Stimulated activated CD4-positive, alpha-beta T cell treated with anti-CD3 and anti-CD28 coated beads, Interleukin-12 subunit alpha, Interleukin-12 subunit beta, amount 100 ng/mL, for 48 hours (primary cell): ENCODE results near the gene CACNA1D.

ENCODE experiments used
- DNase-seq, 3 donors: peaks; one replicate each; pipeline ENCODE4 v3.0.0-alpha.2; 2020; ENCODE audit warnings: low read depth in 2 of 3, low spot score in 1 of 3

CACNA1D gene

DNA sequence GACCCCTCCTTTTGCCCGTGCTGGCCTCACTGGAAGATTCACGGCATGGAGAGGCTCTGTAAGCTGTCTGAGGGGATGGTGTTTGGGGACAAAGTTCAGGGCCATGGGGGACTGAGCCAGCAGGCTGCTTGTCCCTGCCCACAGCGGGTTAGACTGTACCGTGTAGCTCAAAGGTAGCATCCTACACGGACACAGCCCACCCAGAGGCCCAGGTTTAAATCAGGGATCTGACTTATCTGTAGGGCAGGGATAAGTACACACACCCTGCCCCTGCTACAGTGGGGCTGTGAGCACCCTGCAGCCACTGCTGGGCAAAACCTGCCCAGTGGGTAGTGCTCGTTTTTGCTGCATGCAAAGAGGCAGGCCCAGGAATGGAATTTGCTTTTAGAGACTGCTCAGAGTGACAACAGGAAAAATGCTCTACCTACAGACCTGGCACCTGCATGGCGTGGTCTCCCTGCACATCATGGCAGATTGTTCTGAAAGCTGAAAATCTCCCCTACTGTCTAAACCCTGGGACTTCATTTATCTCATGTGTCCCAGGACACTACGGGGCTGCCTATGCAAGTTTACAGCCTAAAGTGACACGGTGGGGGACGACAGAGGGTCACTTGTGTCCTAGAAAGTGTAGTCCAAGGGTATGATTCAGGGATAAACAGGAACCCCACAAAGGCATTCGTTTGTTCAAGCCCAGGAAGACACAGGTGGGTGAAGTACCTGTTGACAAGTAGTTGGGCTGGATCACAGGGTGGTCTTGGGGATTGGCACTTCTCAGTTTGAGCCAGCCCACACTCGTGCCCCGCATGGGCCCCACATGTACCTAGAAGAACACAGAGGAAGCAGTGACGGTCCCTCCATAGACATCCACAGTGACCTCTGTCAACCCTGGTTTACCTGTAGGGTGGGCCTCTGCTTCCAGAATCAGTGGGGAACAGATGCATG is 324.1 kb downstream of the CACNA1D start:
- DNase-seq: no peak

DNA sequence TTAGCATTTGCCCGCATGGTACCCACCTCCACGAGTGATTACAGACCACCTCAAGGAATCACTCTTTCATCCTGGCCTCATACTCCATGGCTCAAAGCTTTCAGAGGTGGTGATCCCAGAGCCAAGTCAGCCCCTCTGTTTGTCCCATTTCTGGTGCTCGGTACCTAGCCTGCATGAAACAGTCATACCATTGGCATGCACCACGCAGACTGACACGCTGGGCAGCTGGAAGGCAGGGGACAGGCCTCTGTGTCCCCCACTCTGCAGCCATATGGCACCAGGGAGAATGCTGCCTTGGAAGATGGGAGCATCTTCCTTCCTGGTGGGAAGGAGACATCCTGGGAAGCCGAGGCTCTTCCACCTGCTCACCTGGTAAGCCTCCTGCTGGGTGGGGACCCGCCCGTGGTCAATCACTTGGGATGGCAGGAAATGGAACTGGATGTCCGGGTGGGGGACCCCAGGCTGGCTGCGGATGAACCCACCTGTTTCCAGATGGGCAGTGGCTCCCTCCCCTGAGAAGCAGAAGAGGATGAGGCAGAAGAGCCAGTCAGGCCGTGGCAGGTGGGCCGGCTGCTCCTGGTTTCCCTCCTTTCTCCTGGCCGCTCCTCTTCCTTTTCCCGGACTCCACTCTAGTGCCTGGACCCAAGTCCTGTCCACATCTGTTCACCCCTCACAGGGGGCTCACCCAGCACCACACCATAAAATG is 324.9 kb downstream of the CACNA1D start:
- DNase-seq: no peak

DNA sequence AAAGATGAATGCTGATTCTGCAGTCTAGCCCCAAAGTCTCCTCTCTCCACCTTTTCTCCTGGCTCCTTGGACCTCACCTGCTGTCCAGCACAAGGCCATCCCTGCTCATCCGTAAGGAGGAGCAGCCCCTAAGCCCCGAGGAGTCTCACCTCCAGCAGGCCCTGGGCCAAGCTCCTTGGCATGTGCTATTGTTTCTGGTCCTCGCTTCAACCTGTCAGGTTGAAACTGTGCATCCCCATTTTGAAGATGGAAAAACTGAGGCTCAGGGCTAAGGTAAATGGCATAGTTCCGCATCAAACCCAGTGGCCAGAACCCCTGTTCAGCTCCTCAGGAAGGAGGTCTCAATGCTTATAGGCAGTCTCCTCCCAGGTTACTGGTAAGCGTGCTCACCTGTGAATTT is 325.7 kb downstream of the CACNA1D start:
- no peak for DNase-seq

DNA sequence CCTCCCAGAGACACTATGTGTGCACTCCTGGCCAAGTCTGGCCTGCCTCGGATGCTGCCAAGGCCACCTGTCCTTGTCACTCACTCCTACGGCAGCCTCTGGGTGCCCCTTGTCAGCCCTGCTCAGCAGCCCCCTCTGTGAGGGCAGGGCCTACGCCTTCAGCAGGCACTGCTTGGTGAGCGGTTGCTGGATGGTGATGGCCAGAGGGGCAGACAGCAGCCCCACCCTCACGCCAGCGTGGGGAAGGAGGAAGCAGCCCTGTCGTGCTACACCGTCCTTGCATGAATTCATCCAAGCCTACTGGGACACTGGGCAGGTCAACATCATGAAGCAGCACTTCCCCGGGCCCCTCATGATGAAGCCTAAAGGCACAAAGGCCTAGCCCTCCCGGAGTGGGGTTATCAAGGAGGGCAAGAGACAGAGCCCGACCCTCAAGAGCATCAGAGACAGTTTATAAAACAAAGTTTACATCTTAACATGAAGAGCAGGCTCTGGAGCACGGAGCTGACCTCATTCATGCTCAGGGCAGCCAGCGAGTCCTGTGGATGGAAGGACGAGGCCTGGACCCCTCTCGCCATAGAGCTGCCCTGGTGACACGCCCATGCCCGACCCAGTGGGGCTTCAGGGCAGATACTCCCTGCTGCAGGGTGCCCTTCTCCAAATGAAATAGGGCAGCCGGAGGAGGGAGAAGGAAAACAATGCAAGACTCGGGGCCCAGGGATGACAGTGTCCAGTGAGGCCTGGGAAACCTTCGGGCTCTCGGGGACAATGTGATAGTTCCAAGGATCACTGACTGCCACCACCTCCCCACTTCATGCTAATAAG is 326.6 kb downstream of the CACNA1D start:
- no peak for DNase-seq

DNA sequence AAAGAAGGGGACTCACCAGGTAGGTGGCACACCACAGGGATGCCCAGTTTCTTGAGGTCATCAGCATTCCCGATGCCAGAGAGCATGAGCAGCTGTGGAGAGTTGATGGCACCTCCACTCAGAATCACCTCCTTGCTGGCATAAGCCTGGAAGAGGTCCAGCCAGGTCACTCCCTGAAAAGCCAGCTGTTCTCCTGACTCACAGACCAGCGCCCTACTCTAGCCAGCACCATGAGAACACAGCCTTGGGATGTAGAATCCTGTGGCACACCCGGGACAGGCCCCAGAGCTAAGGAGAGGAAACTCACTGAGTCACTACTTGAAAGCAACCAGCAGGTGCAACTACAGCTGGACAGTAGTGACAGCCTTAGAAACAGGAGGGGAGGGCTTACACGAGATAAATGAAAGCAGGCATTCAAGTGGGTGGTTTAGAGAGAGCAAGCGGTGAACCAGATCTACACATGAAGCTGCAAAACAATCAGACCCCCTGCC is 327.3 kb downstream of the CACNA1D start:
- no peak for DNase-seq

DNA sequence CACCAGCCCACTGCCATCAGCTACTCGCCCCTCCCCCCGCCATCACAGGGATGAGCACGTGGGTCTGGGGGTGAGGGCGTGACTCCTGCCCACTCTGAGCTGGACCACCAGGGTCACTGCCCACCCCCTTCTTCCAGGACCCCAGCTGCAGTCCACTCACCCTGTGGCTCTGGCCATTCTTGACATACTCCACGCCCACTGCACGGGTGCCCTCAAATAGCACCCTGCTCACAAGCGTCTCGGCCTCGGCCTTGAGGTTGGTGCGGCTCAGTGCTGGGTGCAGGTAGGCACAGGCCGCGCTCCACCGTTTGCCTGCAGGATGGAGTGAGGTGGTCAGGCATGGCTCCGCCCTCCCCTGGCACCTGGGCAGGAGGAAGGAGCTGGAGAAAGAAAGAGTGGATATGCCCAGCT is 327.9 kb downstream of the CACNA1D start:
- DNase-seq: no peak

DNA sequence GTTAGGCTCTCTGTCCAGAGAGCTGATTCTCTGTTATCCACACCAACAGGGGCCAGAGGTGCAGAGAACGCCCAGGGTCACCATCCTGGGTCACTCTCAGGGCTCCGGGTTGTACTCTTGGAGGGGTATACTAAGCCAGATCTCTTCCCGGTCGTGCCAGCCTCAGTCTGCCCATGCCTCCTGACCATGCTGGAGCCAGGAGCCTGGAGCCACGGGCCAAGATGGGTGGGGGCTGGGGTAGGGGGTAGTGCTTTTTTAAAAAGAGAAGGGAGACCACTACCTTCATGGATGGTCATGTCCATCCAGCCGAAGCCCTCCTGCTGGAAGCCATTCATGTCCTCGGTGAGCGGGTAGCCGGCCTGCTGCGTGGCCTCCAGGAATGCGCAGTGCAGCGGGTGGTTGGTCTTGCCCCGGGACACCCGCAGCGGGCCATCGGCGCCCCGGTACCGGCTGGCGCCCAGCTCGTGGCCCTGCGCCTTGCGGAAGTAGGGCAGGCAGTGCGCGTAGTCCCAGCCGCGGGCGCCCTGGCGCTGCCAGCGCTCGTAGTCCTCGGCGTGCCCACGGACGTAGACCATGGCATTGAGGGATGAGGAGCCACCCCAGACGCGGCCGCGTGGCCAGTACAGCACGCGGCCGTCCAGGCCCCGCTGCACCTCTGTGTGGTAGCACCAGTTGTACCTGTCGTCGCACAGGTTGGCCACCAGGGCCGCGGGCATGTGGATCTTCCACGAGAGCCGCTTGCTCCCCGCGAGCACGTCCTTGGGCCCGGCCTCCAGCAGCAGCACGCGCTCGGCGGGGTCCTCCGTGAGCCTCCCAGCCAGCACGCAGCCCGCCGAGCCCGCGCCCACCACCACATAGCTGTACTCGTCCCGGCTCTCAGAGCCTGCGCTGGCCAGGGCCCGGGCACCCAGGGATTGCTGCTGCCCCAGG is 328.9 kb downstream of the CACNA1D start:
- no peak for DNase-seq

DNA sequence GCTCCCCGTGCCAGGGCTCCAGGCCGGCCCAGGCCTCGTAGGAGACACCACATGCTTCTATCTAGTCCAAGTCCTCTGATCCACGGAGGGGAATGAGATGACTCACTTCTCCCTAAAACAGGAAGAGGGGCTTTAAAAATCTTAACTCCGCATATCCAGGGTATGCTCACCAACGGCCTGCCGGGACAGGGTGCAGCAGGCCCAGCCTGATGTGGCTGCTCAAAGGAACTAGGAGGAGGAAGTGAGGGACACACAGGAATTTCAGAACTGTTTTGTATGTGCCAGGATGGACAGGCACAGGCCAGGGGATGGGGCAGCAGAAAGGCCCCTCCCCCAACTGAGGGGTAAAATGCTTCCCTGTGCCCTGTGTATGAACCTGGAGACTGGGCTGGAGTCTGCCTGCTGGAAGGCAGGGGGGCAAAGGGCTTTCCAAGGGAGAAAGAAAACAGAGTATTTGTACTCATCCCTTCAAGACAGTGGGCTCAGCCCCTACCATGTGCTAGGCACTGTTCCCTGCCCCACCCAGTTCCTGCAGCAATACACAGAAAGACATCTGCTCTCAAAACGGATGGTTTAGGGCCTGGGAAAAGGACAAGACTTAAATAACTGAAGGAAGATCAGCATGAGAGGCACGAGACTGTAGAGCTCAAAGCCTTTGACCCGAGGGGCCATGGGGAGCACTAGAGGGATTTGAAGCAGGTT is 329.7 kb downstream of the CACNA1D start:
- DNase-seq: no peak

DNA sequence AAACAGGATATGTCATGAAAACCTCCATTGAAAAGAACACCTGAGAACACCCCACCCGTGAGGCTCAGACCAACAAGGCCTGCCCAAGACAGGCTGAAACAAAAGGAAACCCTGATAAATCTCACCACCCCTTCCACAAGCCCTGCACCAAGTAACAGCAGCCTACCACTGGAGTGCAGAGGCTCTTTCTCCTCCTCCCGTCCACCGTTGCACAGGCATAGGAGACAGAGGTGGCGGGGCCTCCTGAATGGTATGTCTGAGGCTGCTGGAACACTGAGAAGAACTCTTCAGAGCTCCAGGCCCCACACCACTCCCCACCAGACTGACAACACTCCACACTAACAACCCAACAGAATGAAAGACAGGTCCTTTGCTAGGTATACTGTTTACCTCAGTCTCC is 330.4 kb downstream of the CACNA1D start:
- no peak for DNase-seq

DNA sequence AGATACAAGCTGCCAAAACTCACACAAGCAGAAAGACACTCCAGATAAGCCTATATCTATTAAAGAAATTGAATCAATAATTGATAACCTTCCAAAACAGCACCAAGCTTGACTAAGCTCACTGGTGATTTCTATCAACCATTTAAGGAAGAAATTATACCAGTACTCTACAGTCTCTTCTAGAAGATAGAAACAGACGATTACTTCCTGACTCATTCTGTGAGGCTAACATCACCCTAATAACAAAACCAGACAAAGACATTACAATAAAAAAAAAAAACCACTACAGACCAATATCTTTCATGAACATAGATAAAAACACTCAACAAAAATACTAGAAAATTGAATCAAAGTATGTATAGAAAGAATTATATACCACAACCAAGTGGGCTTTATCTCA is 331.6 kb downstream of the CACNA1D start:
- no peak for DNase-seq

DNA sequence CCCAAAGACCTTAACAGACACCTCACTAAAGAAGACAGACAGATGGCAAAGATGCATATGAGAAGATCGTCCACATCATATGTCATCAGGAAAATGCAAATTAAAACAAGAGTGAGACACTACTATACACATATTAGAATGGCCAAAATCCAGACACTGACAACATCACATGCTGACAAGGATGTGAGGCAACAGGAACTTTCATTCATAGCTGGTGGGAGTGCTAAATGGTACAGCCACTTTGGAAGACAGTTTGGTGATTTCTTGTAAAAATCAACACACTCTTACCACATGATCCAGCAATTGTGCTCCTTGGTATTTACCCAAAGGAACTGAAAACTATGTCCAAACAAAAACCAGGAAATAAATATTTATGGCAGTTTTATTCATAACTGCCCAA is 334.2 kb downstream of the CACNA1D start:
- no peak for DNase-seq

DNA sequence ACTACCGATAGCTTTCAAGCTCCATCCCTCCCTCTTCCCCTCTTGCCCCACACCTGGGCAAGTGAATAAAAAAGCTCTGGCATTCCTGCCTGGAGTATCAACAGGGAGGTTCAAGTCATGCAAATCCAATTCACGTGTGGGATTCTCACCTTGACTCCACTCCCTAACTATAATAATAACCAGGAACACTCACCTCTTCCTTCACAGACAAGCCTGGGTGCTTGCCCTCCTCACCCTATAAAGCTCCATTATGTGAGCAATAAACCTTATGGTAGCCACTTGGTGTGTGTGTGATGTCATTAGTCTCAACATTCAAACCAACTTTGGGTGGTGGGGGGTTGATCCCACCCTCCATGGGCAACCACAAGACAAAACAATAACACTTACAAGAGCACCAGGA is 335.2 kb downstream of the CACNA1D start:
- DNase-seq: no peak

DNA sequence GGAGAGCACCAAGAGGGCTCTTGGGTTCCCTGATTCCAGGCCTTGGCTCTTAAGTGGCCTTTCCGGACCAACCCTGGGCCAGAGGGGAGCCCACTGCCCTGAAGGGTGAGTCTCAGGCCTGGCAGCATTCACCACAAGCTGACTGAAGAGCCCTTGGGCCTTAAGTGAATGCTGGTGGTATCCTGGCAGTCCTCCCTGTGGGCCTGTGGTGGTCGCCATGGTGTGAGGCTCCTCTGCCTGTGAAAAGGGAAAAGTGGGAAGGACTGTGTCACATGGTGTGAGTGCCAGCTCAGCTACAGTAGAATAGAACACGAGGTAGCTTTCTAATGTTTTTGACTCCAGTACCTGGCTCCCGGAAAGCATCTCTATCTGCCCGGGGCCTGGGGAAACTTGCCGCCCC is 336.5 kb downstream of the CACNA1D start:
- DNase-seq: no peak

DNA sequence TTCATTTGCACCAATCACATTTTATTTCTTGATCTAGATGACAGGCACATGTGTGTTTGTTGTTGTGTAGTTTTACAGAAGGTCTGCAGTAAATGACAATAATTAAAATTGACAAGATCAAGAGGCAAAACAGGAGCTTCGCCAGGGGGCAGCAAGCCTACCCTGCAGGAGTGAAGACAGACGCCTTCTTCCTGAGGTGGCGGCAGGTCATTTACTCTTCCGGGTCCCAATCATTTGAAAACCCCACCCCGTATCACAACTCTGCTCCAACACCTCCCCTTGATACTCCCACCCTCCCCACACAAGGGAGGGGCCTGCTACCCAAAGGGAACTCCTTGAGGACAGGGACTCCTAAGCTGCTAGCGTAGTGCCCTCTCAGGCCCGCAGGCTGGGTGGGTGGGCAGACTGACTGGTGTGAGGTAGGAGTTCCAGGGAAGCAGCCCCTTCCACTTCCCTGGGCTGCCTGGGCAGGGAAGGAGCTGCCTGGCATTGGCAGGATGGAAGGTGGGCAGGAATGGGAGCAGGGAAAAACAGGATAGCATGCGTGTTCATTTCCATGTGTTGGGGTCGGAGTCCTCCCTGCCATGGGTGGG is 338.7 kb downstream of the CACNA1D start:
- DNase-seq: no peak

DNA sequence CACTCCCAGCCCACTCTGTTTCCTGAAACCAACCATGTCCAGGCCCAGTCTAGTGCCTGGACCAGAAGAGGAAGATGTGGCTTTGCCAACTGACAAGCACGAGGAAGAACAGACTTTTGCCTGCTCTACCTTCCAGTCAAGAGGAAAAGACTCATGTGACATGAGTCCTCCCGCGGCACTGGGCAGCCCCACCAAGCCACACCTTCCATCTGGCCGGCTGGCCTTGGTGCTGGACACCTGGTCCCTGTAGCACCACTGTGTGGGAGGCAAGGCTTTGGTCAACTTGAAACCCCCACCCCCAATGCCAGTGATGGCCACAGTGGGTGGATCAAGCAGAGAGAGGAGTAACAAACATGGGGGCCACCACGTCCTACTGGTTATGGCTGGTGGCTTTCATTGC is 339.3 kb downstream of the CACNA1D start:
- no peak for DNase-seq

DNA sequence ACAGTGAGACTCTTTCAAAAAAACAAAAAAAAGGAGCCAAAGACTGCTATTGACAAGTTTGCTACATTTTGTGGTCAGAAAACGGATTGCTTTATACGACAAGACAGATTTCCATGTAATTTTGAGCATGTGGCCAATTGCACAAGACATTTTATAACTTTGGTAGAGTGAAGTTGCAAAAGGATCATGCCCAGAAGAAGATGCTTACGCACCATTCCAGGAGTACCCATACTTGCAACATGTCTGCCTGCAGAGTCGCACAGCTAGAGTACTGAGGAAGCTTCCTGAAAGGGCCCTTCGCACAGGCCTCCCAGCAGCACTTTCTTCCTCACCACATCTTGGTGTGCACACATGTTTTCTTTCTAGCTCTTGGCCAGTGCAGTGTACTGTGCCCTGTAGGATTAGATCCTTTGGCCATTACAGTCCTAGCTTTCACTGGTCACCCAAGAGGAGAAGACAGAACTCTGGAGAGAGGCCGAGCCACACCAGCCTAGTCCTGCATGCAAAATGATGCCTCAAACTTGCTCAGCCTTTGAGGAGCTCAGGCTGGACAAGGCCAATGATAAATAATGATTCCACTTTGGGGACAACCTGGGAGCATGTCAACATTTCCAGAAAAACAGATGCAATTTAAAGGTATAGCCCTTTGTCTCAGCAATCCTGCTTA is 340.2 kb downstream of the CACNA1D start:
- DNase-seq: no peak

DNA sequence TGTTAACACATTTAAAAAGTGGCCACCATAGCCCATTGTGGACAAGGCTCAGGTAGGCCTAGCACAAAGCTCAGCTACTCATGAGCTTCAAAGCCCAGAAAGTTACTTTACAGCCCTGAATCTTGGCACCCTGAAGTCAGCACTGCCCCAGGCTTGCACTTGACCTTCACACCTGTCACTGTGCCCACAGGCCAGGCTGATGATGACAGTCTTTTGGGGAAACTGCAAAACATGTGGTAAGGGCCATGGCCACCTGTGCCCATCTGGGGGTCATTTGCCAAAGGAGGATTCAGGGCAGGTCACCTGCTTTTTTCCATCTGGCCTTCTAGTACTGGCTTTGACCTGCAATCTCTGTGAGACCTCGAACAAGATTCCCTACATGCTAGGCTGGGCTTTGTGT is 340.8 kb downstream of the CACNA1D start:
- DNase-seq: no peak

DNA sequence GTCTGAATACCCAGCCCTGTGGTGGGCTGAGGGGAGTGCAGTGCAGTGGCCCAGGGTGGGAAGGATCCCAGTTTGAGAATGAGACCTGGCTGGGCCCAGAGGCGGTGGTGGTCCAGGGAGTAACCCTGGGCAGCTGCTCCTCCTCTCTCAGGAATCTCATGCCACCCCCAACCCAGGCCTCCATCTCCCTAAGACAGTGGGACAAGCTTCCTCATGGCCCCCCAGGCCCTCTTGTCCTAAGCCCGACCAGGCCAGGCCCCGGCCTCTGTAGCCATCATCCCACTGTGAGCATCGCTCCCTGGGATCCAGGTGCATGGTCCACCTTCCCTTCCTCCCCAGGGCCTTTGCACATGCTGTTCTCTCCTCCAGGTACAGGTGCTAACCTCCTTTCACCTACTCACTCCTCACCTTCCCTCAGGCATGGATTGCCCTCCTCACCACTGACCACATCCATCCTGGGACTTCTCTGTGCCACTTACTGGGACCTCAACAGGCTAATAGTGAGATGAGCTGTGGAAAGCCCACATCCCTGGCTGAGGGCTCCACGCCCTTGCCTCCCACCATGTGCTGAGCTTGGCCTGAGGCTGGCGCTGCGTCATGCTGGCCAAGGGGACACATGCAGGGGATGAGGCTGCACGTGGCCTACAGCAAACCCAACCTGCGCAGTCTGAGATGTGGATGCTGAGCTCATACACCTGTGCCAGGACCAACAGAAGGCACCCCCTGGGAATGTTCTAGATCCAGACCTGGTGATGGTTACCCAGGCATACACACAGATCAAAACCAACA is 341.9 kb downstream of the CACNA1D start:
- DNase-seq: no peak
